Stimulated activated naive B cell treated with anti-CD40 and anti-IgM and Interleukin-4, amounts not matched to agents 10 μg/mL and 1 μg/mL and 100 μg/mL, for 72 hours (primary cell): Measurements from ENCODE around the gene CHMP6.
"Not testable (repeated sequence)": the region's sequence is repeated elsewhere in the genome, so short reads cannot be mapped to it uniquely, and the experiment has no call there.

Source experiments
- ATAC-seq, 2 donors: fragments of 150-1000 bp; cut with Tn5 transposase; replicated peaks; 2 replicates each; pipeline ENCODE4 v1.10.0; 2021; ENCODE audit warnings: moderate library complexity in 1 of 2
- DNase-seq: peaks from one replicate; pipeline ENCODE4 v3.0.0; 2021
- H3K27ac Mint-ChIP-seq: one replicate; pipeline ENCODE4 v1.8.0; 2022; ENCODE audit warnings: mild to moderate bottlenecking, mixed read lengths
- H3K27me3 Mint-ChIP-seq, 2 donors: one replicate each; pipeline ENCODE4 v1.8.0; 2022; ENCODE audit warnings: mixed read lengths in 2 of 2
- H3K36me3 Mint-ChIP-seq, 2 donors: one replicate each; pipeline ENCODE4 v1.8.0; 2022; ENCODE audit warnings: mixed read lengths in 2 of 2, mild to moderate bottlenecking in 1 of 2
- H3K4me1 Mint-ChIP-seq, 2 donors: one replicate each; pipeline ENCODE4 v1.8.0; 2022; ENCODE audit warnings: mixed read lengths in 2 of 2, mild to moderate bottlenecking in 1 of 2
- H3K4me3 Mint-ChIP-seq, 2 donors: one replicate each; pipeline ENCODE4 v1.8.0; 2022; ENCODE audit warnings: mild to moderate bottlenecking in 2 of 2, mixed read lengths in 2 of 2, moderate library complexity in 1 of 2
- H3K9me3 Mint-ChIP-seq, 2 donors: one replicate each; pipeline ENCODE4 v1.8.0; 2022; ENCODE audit warnings: mixed read lengths in 2 of 2, mild to moderate bottlenecking in 1 of 2

CHMP6 gene

DNA sequence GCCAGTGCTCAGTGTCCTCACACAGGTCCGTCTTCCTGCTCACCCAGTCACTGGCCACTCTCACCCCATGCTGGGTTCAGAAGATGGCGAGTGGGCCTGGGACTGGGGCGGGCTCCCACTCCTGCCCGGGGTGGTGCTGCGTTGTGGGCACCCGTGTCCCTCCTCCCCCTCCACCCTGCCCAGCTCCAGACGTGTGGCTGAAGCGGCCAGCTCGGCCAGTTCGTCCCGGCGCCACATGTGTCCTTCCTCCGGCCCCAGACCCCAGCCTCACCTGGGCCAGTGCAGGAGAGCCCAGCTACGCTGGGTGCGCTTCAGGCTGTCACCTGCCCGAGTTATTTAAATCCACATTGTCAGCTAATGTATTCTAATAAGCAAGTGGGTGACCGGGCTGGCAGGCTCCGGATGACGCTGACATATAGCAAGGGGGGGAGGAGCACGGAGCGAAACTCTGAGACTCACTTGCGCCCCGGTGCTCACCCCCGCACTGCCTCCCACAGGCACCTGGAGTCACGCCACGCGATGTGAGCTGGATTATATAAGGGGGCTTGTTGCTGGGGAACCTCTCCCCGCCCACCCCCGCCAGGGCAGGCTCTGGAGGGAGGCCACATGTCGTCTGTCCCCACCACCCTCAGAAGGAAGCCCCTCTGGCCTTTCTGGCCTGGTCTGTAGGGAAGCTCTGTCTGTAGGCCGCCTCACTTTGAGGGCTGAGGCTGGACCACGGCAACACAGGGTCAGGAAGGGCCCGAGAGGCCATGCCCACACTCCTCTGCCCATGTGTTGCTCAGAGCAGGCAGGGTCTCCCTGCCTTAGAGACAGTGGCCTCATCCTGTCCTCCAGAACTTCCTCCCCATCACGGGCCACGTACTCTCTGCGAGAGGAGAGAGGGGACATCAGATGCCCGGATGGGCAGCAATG lies 36.2 kb downstream of the CHMP6 start:
- no peak overlapping the region for H3K4me3 Mint-ChIP-seq
- no peak for DNase-seq
- H3K27ac Mint-ChIP-seq, result no peak overlapping the region
- H3K27me3 Mint-ChIP-seq, result peaks cover 48 to 72% of the 10 kb centered on the region in 2 donors
- no peaks in the 10 kb centered on the region for H3K36me3 Mint-ChIP-seq
- peaks cover 4 to 5% of the 10 kb centered on the region in 2 donors for H3K4me1 Mint-ChIP-seq
- peak in 1 of 2 donors; percentile 10 for ATAC-seq
- H3K9me3 Mint-ChIP-seq, result peaks cover 0 to 5% of the 10 kb centered on the region in 2 donors

GRCh38 chr17:81028506-81028858 lies 36.8 kb downstream of the CHMP6 start:
- H3K9me3 Mint-ChIP-seq, result peaks cover 0 to 5% of the 10 kb centered on the region in 2 donors
- no peak overlapping the region for H3K27ac Mint-ChIP-seq
- no peak overlapping the region for H3K4me3 Mint-ChIP-seq
- no peaks in the 10 kb centered on the region for H3K36me3 Mint-ChIP-seq
- peaks cover 54 to 77% of the 10 kb centered on the region in 2 donors for H3K27me3 Mint-ChIP-seq
- ATAC-seq (no peak), DNase-seq (no peak)
- peaks cover 4 to 10% of the 10 kb centered on the region in 2 donors for H3K4me1 Mint-ChIP-seq

DNA sequence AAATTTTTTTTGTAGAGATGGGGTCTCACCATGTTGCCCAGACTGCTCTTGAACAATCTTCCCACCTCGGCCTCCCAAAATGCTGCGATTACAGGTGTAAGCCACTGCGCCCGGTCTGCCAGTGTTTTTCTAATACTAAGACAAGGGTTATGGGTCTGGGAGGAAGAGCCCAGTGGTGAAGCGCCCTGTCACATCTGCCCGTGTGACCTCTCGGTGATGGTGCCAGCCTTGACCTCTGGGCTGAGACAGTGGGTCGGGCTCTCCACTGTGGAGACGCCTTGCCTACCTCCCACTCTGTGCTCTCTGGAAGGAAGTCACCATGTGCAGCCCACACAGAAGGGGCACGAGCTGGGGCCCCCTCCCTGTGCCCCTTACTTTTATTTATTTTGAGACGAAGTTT lies 38.2 kb downstream of the CHMP6 start:
- H3K9me3 Mint-ChIP-seq, result peaks cover 0 to 5% of the 10 kb centered on the region in 2 donors
- H3K36me3 Mint-ChIP-seq, result no peaks in the 10 kb centered on the region
- DNase-seq (no peak), ATAC-seq (no peak)
- H3K4me3 Mint-ChIP-seq, result no peak overlapping the region
- H3K27me3 Mint-ChIP-seq, result peaks cover 56 to 76% of the 10 kb centered on the region in 2 donors
- H3K4me1 Mint-ChIP-seq, result peaks cover 8 to 15% of the 10 kb centered on the region in 2 donors
- no peak overlapping the region for H3K27ac Mint-ChIP-seq

DNA sequence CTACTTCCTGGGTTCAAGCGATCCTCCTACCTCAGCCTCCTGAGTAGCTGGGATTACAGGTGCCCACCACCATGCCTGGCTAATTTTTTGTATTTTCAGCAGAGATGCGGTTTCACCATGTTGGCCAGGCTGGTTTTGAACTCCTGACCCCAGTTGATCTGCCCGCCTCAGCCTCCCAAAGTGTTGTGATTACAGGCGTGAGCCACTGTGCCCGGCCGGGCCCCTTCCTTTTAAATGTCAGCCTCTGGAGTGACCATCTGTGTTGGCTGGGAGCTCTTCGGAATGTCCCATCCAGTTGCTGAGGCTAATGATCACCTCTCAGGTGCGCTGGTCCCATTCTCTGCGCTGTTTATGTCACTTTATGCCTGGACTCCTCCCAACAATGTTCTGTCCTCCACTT lies 38.7 kb downstream of the CHMP6 start:
- not testable (repeated sequence) for H3K9me3 Mint-ChIP-seq, H3K27ac Mint-ChIP-seq, DNase-seq, ATAC-seq, H3K4me3 Mint-ChIP-seq, H3K36me3 Mint-ChIP-seq
- H3K4me1 Mint-ChIP-seq, result peaks cover 10 to 15% of the 10 kb centered on the region in 2 donors
- H3K27me3 Mint-ChIP-seq, result peaks cover 53 to 72% of the 10 kb centered on the region in 2 donors

GRCh38 chr17:81030741-81031565 lies 39.3 kb downstream of the CHMP6 start:
- no peaks in the 10 kb centered on the region for H3K36me3 Mint-ChIP-seq
- H3K4me1 Mint-ChIP-seq, result peaks cover 12 to 20% of the 10 kb centered on the region in 2 donors
- no peak overlapping the region for H3K27ac Mint-ChIP-seq
- H3K27me3 Mint-ChIP-seq, result peaks cover 55 to 75% of the 10 kb centered on the region in 2 donors
- no peak overlapping the region for H3K4me3 Mint-ChIP-seq
- peaks cover 0 to 5% of the 10 kb centered on the region in 2 donors for H3K9me3 Mint-ChIP-seq
- ATAC-seq, result no peak
- no peak for DNase-seq

GRCh38 chr17:81031566-81032550 lies 40.2 kb downstream of the CHMP6 start:
- H3K4me1 Mint-ChIP-seq, result peaks cover 14 to 24% of the 10 kb centered on the region in 2 donors
- ATAC-seq, result no peak
- H3K36me3 Mint-ChIP-seq, result no peaks in the 10 kb centered on the region
- no peak overlapping the region for H3K27ac Mint-ChIP-seq
- H3K4me3 Mint-ChIP-seq, result no peak overlapping the region
- peaks cover 0 to 3% of the 10 kb centered on the region in 2 donors for H3K9me3 Mint-ChIP-seq
- no peak for DNase-seq
- peaks cover 55 to 75% of the 10 kb centered on the region in 2 donors for H3K27me3 Mint-ChIP-seq

DNA sequence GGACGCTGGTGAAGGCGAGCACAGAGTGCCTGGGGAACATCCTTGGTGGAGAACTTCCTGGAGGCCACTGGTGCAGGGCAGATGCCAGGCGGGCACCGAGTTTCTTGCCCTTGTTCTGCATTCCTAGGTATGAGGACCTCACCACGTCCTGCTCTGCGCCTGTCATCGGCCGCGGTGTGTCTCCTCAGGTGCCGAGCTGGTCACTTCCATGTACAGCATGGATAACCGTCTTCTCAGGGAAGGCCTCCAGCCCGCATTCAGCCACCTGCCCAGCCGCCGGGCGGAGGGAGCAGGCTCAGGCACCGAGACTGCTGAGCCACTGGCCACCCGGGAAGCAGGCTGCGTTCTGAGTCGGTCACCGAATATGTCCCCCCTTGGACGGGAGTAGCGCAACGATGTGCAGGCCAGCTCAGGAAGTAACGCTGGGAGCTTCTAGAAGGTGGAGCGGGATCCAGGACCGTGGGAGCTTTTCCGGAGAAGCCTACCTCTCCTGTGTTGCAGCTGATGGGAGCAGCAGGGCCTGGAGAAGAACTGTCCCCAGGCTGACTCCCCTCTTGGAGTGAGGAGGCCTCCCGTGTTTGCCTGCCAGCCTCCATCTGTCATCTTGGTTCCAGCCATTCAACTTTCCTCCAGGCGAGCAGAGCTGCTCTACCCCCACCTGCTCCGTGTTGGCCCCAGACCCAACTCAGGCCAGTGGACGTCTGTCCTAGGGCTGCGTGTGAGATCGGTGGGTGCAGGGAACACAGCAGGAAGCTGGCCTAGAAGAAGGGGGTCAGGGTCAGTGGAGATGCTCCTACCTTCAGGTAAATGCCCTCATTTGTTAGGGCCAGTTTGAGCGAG lies 41.2 kb downstream of the CHMP6 start:
- Mint-ChIP-seq H3K4me1 (peaks cover 14 to 24% of the 10 kb centered on the region in 2 donors), H3K9me3 (no peaks in the 10 kb centered on the region), H3K27ac (no peak overlapping the region), H3K27me3 (peaks cover 62 to 77% of the 10 kb centered on the region in 2 donors), H3K4me3 (peak overlapping the region in 1 of 2 donors; percentile 44), H3K36me3 (no peaks in the 10 kb centered on the region)
- ATAC-seq (no peak), DNase-seq (no peak)

DNA sequence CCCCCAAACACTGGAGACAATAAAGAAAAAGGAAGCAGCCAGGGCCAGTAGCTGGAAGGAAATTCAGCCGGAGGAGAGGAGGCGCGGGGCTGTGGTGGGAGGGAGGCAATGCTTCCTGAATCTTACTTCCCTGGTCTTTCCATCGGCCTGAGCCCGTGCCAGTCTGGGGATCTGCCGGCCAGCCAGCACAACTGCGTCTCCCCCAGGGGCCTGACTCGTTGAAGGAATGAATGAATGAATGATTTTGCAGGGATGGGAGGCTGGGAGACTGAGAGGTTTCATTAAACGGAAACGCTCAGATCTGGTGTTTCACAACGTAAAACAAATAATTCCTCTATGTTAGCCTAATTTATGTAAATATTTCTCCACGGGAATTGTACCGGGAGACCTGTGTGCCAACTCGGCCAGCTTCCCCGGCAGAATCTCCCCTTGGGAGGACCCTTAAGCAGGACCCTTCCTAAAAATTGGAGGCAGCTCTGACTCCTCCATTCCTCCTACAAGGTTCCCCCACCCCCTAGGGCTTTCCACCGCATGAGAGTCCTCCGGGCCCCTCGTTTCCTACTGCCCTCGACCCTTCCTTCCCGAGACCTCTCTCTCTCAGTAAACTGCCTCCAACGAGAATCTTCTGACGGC lies 42.0 kb downstream of the CHMP6 start:
- no peak overlapping the region for H3K27ac Mint-ChIP-seq
- DNase-seq (no peak), ATAC-seq (no peak)
- H3K4me3 Mint-ChIP-seq, result peak overlapping the region; percentile 68 to 83
- peaks cover 66 to 82% of the 10 kb centered on the region in 2 donors for H3K27me3 Mint-ChIP-seq
- H3K4me1 Mint-ChIP-seq, result peaks cover 14 to 24% of the 10 kb centered on the region in 2 donors
- H3K9me3 Mint-ChIP-seq, result no peaks in the 10 kb centered on the region
- H3K36me3 Mint-ChIP-seq, result no peaks in the 10 kb centered on the region

GRCh38 chr17:81034168-81034777 lies 42.6 kb downstream of the CHMP6 start:
- peaks cover 14 to 24% of the 10 kb centered on the region in 2 donors for H3K4me1 Mint-ChIP-seq
- peak; percentile 24 for DNase-seq
- H3K27ac Mint-ChIP-seq, result no peak overlapping the region
- H3K4me3 Mint-ChIP-seq, result peak overlapping the region; percentile 68 to 83
- ATAC-seq, result peak; percentile 39 to 42
- H3K27me3 Mint-ChIP-seq, result peaks cover 65 to 83% of the 10 kb centered on the region in 2 donors
- H3K9me3 Mint-ChIP-seq, result no peaks in the 10 kb centered on the region
- no peaks in the 10 kb centered on the region for H3K36me3 Mint-ChIP-seq

GRCh38 chr17:81034779-81035520 lies 43.3 kb downstream of the CHMP6 start, which contains the start of gene BAIAP2:
Gene BAIAP2 (plus strand): TSS chr17:81035151. CDS start chr17:81035255, 104 bp downstream.
- Mint-ChIP-seq H3K27ac (no peak within 1 kb of the TSS), H3K9me3 (no peaks in the 10 kb centered on the region), H3K4me1 (peaks cover 14 to 24% of the 10 kb centered on the region in 2 donors), H3K4me3 (peak within 1 kb of the TSS; percentile 83 to 85), H3K27me3 (peaks cover 65 to 81% of the 10 kb centered on the region in 2 donors), H3K36me3 (no peaks in the 10 kb centered on the region)
- ATAC-seq (peak; percentile 88 to 89), DNase-seq (peak; percentile 84)

DNA sequence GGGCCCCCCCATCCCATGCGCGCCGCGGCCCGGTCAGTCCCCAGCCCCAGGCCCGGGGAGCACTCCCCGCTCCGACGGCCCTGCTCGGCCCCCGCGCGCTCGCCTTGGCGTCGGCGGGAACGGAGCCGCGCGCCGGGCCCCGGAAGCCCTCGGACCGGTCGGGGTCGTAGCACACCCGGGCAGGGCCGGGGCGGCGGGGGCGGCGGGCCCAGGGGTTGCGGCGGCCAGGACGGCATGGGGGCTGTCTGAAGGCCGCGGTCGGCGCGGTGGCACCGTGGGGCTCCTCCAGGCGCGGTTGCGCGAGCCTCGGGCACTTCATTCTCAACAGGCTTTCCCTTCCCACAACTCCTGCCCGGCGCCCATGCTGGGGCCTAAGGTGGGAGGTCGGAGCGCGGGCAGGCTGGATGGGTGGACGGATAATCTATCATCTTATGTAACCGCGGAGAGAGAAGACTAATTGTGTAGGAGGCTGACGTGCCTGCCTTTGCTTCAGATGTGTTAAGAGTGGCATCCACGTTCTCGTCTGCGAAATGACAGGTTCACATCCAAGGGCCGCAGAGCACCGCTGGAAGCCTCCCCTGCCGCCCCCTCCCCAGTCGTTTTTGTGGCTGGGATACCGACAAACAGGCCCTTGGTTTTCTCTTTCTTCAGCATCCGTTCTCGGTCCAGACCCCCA lies 44.0 kb downstream of the CHMP6 start:
- no peak overlapping the region for H3K27ac Mint-ChIP-seq

More for the DNA sequence above, 44.0 kb downstream of the CHMP6 start:
- H3K4me3 Mint-ChIP-seq, result peak overlapping the region; percentile 55 to 76
- ATAC-seq (peak; percentile 14 to 15), DNase-seq (no peak)
- no peaks in the 10 kb centered on the region for H3K36me3 Mint-ChIP-seq
- H3K4me1 Mint-ChIP-seq, result peaks cover 14 to 24% of the 10 kb centered on the region in 2 donors
- H3K27me3 Mint-ChIP-seq, result peaks cover 60 to 82% of the 10 kb centered on the region in 2 donors
- no peaks in the 10 kb centered on the region for H3K9me3 Mint-ChIP-seq
